Skin of body (tissue), 2 donors: ENCODE results near the gene WNK2. TPM values are rescaled to one million over a fixed set of nuclear protein-coding genes. Genes with fewer than 3 reads are reported as not detected.
A peak's percentile ranks its signal among the peaks of the same experiment; 100 is the strongest.
"Not testable (repeated sequence)": the region's sequence is repeated elsewhere in the genome, so short reads cannot be mapped to it uniquely, and the experiment has no call there.

Source experiments
- DNase-seq: peaks from one replicate; lab custom pipeline; 2025; lab: John Stamatoyannopoulos, UW
- total RNA-seq: library from RNA; depleted of rRNA; stranded (reverse); fragments of >200 nt; gene quantifications from one replicate; pipeline ENCODE4 v1.2.3, GENCODE V29; 2014

Gene WNK2
- total RNA-seq, 1 donor from 2014 or later, result 11.2 TPM

DNA sequence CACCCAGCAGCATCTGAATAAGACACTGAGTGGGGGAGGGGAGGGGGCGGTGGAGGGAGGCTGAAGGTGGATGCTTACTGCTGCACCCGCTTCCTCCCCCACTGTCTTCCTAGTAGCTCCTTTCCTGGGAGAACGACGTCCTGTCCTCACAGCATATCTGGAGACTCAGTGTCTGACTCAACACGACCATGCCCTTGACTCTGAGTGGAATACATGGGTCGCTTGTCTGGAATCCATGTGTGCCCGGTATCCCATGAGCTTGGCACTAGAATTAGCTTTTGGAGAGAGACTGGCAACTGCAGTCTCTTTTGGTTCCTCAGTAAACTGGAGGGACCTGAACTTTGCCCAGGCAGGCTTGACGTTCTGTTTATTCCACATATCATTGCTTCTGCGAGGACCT, 142.1 kb downstream of the WNK2 start:
- no peak for DNase-seq

DNA sequence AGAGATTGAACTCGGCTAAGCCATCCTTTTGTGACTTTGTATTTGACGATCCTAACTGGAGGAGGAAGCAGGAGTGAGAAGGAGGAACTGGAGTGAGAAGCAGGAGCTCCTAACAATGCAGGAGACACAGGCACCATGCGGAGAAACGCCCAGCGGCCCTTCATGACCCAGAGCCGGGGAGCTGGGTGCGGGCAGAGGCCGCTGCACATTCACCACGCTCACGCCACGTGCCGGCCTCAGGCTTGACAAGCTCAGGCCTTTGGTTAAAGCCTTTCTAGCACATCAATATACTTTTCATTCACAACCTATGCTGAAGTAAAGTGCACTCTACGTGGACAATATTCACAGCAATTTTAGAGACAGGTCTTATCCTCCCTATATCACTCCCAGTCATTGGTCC, 142.7 kb downstream of the WNK2 start:
- no peak for DNase-seq

DNA sequence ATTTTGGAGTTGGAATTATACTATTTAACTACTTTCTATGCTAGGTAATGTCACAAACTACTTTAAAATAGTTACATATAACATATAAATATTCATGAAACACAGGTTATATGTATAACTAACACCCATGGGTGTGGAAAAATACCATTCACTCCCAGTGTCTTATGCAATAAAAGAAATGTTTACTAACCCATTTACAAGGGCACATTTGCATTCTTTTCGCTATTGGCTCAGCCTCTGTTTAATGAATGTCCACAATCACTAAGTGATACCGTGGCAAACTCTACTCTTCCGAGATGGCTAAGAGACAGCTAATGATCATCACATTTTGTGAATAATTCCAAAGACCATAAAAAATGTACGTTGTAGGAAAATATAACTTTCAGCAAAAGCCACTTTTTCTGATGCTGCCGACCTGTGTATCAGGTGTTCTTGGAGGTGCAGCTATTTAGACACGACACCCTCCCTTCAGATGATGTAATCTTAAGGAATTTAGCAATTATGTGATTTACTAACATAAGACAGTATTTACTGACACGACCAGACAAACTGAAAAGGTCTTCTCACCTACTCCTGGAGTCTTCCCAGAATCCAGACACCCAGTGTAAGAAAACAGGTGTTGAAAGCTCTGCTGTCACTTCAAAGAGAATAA, 145.8 kb downstream of the WNK2 start:
- DNase-seq, result no peak

DNA sequence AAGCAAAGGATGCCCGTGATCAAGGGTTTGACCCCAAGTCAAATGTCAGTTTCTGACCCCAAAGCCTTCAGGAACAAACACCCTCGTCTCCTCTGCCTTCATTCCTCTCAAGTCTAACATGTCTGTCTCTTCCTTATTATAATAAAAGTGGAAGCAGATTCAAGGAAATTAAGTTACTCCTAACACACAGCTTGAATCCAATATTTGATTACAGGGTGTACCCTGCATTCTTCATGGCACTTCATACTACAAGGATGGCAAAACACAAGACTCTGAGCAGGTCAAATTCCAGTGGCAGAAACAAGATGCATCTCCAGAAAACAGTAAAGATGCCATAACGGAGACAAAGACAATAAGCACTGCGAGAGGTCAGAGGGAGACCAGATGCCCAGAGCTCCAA, 148.4 kb downstream of the WNK2 start:
- DNase-seq, result no peak

DNA sequence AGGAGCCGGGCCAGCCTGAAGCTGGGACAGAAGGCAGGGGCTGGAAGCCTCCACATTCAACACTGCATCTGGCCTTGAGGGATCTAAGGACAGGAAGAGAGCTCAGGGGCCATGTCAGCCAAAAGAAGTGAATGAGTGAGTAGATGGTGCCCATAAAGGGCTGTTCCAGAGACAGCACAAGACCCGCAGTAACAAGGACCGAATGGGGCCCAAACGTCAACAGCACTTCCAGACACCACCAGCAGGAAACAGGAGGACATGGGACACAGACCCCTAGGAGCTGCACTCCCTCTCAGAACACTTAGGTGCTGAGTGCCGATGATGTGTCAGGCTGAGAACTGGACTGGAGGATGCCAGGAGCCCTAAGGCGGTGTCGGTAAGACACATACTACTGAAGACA, 152.8 kb downstream of the WNK2 start:
- no peak for DNase-seq

DNA sequence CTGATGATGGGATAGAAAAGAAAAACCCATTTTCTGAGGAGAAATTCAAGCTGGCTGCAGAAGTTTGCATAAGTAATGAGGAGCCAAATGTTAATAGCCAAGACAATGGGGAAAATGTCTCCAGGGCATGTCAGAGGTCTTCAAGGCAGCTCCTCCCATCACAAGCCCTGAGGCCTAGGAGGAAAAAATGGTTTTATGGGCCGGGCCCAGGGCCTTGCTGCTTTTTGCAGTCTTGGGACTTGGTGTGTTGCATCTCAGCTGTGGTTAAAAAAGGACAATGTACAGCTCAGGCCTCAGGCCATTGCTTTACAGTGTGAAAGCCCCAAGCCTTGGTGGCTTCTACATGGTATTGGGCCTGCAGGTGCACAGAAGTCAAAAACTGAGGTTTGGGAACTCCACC, 154.3 kb downstream of the WNK2 start:
- DNase-seq, result not testable (repeated sequence)

DNA sequence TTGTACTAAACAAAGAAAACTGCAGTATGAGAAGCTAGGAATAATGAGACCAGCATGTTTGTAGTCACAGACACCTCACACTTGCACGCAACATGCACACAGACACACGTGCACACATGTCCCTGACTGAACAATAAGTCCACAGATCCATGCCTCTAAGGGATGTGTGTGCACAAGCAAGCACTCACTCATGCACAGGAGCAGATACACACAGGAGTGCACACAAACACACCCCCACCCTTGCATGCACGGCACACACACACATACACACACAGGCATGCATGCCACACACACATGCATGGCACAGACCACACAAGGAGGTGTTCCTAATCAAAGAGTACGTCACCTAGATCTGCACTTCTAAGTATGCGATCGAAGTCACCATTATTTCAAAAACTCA, 156.2 kb downstream of the WNK2 start:
- DNase-seq, result no peak

DNA sequence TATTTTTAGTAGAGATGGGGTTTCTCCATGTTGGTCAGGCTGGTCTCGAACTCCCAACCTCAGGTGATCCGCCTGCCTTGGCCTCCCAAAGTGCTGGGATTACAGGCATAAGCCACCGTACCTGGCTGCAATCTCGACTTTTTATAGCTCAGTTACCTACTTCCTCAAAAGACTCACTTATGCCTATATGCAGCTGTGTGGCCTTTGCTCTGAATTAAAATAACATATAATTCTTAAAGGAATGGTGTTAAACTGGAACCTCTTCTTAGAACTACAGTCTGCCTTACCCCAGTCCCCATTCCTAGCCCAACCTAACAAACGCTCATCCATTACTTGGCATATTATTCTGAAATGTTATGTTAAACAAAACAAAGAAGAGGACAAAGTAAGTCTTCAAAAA, 157.9 kb downstream of the WNK2 start:
- DNase-seq, result not testable (repeated sequence)

DNA sequence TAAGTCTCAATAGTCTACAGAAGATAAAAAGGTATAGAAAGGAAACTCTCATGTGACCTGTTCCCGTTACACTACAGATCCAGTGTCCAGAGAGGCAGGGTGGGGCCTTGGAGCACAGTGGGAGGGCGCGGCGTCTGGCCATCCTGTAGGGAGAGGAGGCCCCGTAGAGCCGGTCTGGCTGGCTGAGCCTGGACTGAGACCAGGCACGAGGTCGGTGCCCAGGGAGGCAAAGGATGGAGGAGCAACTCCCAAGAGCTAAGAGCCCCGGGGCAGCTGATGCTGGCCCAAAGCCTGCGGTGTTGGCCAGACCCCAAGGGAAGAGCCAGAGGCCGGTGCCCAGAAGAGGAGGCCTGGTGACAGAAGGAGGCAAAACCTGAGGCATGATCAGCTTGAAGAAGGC, 158.5 kb downstream of the WNK2 start:
- not testable (repeated sequence) for DNase-seq

DNA sequence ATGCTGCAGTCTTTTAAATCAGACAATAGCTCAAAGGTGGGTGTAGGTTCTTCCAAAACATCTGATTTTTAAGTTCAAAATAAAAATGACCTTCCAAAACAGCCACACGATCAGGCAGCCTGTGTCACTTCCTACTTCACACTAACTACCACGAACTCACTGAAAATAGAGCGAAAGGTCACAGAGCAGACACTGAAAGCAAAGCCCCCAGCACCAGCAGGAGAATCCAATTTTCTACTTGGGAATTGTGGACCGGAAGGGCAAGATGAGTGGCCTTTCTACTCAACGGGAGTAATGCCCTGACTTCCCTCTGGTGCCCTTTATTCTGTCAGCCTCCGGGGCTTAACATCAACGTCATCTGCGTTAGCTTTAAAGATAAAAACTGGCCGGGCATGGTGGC, 159.7 kb downstream of the WNK2 start:
- no peak for DNase-seq

DNA sequence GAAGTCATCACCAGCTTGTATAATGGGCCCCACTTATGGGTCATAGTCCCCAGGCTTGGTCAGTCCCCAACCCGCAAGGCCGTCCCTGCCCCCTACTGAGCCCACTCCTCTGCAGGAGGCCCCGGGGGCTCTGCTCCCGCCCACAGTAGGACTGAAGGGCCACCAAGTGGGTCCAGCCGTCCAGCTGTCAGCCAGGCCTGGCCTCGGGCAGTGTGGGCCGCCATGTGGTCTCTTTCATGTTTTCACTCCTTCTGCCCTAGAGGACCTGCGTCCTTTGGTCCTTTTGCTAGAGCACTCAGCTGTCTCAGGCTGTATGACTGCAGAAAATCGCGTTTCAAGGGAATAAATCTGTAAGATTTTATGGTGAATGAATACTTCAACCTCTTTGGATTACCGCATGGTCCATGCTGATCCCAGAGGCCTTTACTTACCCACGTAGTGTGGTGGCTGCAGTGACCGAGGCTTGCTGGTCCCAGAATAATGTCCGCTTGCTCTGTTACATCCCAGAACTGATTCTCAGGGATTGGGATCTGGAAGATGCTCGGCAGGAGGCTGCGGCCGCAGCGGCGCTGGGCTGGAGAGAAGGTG, 161.8 kb downstream of the WNK2 start:
- no peak for DNase-seq

DNA sequence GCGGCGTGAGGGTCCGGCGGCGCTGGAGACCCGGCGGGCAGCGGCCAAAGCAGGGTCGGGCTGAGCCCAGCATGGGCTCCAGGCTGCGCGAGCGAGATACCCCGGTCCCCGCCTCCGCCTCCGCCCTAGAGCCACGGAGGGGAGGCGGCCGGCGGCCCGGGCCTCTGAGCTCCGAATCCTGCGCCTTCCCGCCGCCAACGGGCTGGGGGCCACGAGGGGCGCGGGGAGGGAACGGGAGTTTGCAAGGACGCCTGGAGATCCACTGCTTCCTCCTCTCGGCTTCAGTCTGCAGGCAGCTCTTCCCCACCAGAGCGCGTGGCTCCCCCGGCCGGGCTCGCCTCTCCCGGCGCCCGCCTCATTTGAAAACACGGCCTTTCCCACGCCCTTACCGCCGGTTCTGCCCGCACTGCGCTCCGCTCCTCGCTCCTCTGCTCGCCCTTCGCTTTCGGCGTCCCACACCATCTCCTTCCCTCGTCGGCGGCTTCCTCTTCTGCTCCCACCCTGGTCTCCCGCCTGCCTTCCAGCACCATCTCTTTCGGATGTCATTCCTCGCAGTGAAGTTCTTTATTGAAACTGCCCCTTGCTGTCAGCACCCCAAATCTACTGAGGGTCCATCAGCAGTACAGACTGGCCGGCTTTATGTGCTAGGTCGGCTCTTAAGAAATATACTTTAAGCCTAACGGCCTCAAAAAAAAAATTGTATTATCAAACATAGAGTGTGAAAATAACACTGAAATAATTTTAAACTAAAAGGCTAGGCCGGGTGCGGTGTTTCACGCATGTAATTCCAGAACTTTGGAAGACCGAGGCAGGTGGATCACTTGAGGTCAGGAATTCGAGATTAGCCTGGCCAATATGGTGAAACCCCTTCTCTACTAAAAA, 162.5 kb downstream of the WNK2 start:
- peak; percentile 5 for DNase-seq

DNA sequence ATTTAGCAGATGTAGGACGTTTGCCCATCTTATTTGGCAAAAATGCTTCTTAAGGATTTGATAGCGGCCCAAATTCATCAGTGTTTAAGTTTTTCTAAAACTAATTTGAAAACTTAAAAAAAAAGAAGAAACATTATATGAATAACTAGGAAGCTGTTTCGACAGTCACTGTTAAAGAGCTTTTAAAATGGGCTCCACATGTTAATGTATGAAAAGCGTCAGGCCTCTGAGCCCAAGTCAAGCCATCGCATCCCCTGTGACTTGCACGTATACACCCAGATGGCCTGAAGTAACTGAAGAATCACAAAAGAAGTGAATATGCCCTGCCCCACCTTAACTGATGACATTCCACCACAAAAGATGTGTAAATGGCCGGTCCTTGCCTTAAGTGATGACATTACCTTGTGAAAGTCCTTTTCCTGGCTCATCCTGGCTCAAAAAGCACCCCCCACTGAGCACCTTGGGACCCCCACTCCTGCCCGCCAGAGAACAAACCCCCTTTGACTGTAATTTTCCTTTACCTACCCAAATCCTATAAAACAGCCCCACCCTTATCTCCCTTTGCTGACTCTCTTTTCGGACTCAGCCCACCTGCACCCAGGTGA, 163.5 kb downstream of the WNK2 start:
- not testable (repeated sequence) for DNase-seq

DNA sequence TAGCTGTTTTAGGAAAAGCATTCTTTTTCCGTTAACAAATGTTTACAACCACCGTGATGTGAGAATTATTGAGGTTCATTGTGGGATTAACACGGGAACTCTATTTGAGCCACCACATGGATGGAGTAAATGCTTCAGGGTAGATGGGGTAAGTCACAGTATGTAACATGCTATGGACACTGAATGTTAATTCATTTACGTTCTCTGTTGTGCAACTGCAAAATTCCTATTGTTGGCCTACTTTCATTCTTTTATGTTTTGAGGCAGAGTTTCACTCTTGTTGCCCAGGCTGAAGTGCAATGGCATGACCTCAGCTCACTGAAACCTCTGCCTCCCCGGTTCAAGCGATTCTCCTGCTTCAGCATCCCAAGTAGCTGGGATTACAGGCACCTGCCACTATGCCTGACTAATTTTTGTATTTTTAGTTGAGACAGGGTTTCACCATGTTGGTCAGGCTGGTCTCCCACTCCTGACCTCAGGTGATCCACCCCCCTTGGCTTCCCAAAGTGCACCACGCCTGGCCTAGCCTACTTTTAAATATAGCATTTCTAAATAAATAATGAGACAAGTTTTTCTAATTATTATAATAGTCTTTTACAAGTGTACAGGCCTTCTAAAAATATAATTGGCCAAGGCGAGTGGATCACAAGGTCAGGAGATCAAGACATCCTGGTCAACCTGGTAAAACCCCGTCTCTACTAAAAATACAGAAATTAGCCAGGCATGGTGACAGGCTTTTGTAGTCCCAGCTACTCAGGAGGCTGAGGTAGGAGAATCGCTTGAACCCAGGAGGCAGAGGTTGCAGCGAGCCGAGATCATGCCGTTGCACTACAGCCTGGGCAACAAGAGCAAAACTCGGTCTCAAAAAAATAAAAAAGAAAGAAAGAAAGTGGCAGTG, 169.7 kb downstream of the WNK2 start:
- not testable (repeated sequence) for DNase-seq

DNA sequence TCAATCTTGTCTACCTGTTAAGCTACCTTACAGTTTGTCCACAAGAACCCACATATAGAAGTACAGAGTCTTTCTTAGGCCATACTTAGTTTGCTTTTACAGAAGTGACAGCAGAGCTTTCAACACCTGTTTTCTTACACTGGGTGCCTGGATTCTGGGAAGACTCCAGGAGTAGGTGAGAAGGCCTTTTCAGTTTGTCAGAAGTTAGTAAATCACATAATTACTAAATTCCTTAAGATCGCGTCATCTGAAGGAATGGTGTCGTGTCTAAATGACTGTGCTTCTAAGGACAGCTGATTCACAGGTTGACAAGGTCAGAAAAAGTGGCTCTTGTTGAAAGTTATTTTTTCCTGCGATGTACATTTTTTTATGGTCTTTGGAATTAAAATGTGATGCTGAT, 170.5 kb downstream of the WNK2 start:
- DNase-seq, result no peak

DNA sequence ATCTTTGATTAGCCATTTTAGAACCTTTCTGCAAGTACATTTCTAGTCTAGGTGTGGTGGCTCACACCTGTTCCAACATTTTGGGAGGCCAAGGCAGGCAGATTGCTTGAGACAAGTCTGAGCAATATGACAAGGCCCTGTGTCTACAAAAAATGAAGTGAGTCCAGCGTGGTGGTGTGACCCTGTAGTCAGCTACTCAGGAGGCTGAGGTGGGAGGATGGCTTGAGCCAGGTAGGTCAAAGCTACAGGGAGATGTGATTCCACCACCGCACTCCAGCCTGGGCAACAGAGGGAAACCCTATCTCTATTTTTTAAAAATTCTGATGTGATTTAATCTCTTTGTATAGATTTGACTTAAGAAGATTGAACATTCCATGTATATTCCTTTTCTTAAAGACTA, 171.9 kb downstream of the WNK2 start:
- no peak for DNase-seq

DNA sequence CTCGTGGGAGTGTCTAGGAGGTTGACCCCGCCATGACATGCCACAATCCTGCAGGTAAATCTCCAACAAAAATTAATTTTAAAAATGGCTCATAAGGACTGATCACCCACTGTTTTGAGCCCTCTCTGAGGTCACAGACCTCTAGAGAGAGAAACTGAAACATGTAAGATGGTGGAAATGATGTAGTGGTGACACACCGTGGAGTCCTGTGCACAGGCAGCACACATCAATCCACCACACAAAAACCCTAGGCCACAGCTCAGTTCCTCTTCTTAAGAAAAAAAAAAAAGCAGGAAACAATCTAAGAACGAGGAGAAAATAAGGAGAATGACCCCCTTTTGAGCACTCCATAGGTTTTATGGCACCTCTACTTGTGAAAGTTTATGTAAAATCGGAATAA, 173.7 kb downstream of the WNK2 start:
- no peak for DNase-seq

DNA sequence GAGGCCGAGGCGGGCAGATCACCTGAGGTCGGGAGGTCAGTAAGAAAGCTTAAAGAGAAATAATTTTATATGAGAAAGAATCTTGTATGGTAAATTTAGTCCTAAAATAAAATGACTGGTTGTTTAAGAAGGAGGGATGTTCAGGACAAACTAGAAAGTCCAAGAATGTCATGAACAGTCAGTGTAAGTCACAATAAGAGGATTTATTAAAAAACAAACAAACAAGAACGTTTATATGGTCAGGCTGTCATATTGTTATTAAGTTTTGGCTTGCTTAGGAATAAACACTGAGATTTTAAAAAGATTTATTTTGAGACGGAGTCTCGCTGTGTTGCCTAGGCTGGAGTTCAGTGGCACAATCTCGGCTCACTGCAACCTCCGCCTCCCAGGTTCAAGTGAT, 176.0 kb downstream of the WNK2 start:
- not testable (repeated sequence) for DNase-seq

DNA sequence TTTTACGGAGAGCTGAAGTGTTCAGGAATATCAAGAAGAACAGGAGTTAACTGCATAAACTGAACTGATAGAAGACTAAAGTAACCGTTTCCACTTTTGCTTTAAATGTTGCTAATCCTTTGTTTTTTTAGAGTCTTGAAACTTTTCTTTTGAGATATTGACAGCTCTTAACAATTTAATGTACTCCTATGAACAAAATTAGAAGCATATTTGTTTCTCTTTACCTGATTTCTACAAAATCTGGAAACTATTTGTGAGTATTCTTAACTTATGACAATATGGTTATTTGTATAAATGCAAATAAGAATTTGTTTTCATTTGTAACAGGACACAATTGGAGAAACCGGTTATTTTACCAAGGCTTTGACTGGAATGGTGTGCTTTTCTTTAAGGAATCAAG, 178.1 kb downstream of the WNK2 start:
- DNase-seq, result no peak

DNA sequence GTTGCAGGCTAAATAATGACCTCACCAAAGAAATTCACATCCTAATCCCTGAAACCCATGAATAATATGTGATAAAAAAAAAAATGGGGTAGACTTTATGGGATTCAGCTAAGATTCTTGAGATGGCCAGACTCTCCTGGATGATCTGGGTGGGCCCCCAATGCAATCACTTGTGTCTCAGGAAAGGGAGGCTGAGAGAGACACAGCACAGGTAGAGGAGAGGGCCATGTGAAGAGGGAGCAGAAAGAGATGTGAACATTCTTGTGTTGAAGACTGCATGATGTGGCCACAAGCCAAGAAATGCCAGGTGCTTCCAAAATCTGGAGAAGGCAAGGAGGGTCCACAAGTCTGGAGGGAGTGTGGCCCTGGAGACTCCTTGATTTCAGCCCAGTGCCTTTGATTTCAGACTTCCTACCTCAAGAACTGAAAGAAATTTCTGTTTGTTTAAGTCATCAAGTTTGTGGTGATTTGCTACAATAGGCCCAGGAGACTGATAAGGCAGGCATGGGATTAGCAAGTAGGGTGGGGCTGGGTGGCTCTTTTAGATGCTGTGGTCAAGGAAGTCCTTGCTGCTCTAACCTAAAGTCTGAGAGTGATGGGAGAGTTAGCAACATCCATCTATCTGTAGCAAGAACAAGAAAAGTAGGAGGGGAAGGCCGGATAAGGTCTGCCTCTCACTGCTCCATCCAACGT, 180.9 kb downstream of the WNK2 start:
- DNase-seq, result no peak
